ENCODE data around the gene COMMD10. TPM values are rescaled to one million over a fixed set of nuclear protein-coding genes. Genes with fewer than 3 reads are reported as not detected.

Gene COMMD10
- total and polyA plus RNA-seq, 2 donors: 28.7 to 36.0 TPM

DNA sequence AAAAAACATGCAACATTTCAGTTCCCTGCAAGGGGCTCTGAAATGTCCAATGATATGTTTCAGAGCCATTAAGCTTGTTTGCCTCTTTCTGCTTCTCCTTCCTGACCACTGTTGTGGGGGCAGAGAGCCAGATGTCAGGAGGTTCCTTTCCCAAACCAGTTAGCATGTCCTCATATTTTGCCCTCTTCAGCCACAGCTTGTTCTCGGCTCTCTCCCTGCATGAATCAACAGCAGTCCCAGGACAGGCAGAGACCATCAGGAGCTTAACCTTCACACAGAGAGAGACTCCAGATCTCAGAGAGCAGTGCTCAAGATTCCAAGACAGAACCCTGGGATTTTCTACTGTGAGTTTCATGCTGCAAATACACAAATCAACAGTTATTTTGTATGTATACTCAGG is 218.5 kb downstream of the COMMD10 start:
- H3K4me3 ChIP-seq (ENCODE audit: low read length in 2 of 2): no peak overlapping the region
- peaks cover under 1 to 9% of the 10 kb centered on the region in 2 donors for H3K36me3 ChIP-seq (ENCODE audit: control insufficient read depth in 2 of 2, insufficient read depth in 2 of 2, low read length in 1 of 2)
- WGBS: 94% methylated on average over 1 of the region's 1 CpG
- DNase-seq (ENCODE audit: low read depth in 6 of 9, low spot score in 9 of 9): no peak
- H3K27ac ChIP-seq (ENCODE audit: low read depth in 1 of 2, low read length in 1 of 2): no peak overlapping the region
- H3K27me3 ChIP-seq (ENCODE audit: control insufficient read depth in 2 of 2, insufficient read depth in 1 of 2, low read length in 1 of 2): no peaks in the 10 kb centered on the region
- H3K9me3 ChIP-seq (ENCODE audit: control insufficient read depth in 2 of 2, insufficient read depth in 1 of 2, low read length in 1 of 2): no peaks in the 10 kb centered on the region
- H3K4me1 ChIP-seq (ENCODE audit: control insufficient read depth in 2 of 2, insufficient read depth in 2 of 2, low read length in 2 of 2): no peaks in the 10 kb centered on the region

DNA sequence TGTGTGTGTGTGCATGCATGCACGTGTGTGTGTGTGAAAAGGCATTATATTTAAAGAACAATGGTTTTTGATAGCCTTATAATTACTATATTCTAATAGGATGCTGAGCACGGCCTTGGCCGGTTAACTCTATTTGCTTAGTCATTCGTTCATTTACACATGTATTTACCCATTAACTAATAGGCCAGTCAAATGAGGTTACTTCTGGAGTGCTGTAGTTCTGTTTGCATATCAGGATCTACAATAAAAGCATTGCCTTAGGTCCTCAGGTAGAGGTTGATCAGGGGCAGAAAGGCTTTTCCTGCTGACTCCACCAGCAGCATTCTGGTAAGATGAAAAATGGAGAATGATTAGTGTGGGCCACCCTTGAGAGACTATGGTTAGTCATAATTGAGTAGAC is 219.0 kb downstream of the COMMD10 start:
- WGBS: 86% methylated on average over 4 of the region's 4 CpGs
- no peak for DNase-seq (ENCODE audit: low read depth in 6 of 9, low spot score in 9 of 9)
- no peaks in the 10 kb centered on the region for H3K4me1 ChIP-seq (ENCODE audit: control insufficient read depth in 2 of 2, insufficient read depth in 2 of 2, low read length in 2 of 2)
- H3K36me3 ChIP-seq (ENCODE audit: control insufficient read depth in 2 of 2, insufficient read depth in 2 of 2, low read length in 1 of 2): peaks cover 0 to 9% of the 10 kb centered on the region in 2 donors
- no peak overlapping the region for H3K27ac ChIP-seq (ENCODE audit: low read depth in 1 of 2, low read length in 1 of 2)
- H3K9me3 ChIP-seq (ENCODE audit: control insufficient read depth in 2 of 2, insufficient read depth in 1 of 2, low read length in 1 of 2): no peaks in the 10 kb centered on the region
- H3K27me3 ChIP-seq (ENCODE audit: control insufficient read depth in 2 of 2, insufficient read depth in 1 of 2, low read length in 1 of 2): no peaks in the 10 kb centered on the region
- H3K4me3 ChIP-seq (ENCODE audit: low read length in 2 of 2): no peak overlapping the region

DNA sequence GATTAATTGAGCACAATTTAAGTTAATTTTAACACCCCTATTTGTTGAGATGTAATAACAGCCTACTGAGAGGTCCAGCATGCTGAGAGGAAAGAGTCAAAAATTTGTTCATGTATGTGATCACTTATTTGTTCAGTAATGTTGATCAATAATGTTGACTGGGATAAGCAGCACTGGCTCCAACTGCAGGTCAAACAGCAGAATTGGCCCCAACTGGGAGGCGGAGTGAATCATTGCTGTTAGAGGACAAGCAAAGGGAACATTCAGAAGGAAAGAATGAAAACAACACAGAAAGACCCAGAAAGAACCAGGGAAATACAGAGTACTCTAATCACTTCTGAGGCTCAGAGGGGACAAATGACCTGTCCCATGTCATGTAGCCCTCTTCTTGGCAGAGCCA is 221.1 kb downstream of the COMMD10 start:
- no peak overlapping the region for H3K27ac ChIP-seq (ENCODE audit: low read depth in 1 of 2, low read length in 1 of 2)
- peaks cover 0 to 9% of the 10 kb centered on the region in 2 donors for H3K36me3 ChIP-seq (ENCODE audit: control insufficient read depth in 2 of 2, insufficient read depth in 2 of 2, low read length in 1 of 2)
- 98% methylated on average over 1 of the region's 1 CpG for WGBS
- no peaks in the 10 kb centered on the region for H3K9me3 ChIP-seq (ENCODE audit: control insufficient read depth in 2 of 2, insufficient read depth in 1 of 2, low read length in 1 of 2)
- H3K4me1 ChIP-seq (ENCODE audit: control insufficient read depth in 2 of 2, insufficient read depth in 2 of 2, low read length in 2 of 2): no peaks in the 10 kb centered on the region
- H3K27me3 ChIP-seq (ENCODE audit: control insufficient read depth in 2 of 2, insufficient read depth in 1 of 2, low read length in 1 of 2): no peaks in the 10 kb centered on the region
- no peak for DNase-seq (ENCODE audit: low read depth in 6 of 9, low spot score in 9 of 9)
- H3K4me3 ChIP-seq (ENCODE audit: low read length in 2 of 2): no peak overlapping the region

DNA sequence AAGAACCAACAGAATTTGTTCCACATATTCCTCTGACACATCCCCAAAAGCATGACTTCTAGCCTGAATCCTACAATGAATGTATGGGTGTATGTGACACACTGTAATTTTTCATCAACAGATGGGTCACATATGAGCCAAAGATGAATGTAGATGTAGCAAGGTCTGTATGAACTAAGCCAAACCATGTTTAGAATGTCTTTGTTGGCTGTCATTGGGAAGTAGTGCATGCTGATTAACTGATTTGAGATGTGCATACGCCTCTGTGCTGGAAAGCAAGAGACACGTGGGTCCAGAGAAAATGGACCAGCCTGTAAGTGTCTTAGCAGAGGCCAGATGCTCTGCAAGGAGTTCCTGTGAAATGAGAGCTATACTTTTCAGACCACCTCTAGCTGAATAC is 222.0 kb downstream of the COMMD10 start:
- H3K36me3 ChIP-seq (ENCODE audit: control insufficient read depth in 2 of 2, insufficient read depth in 2 of 2, low read length in 1 of 2): peaks cover 0 to 9% of the 10 kb centered on the region in 2 donors
- H3K27me3 ChIP-seq (ENCODE audit: control insufficient read depth in 2 of 2, insufficient read depth in 1 of 2, low read length in 1 of 2): no peaks in the 10 kb centered on the region
- 100% methylated on average over 2 of the region's 2 CpGs for WGBS
- H3K4me3 ChIP-seq (ENCODE audit: low read length in 2 of 2): no peak overlapping the region
- no peak for DNase-seq (ENCODE audit: low read depth in 6 of 9, low spot score in 9 of 9)
- H3K4me1 ChIP-seq (ENCODE audit: control insufficient read depth in 2 of 2, insufficient read depth in 2 of 2, low read length in 2 of 2): no peaks in the 10 kb centered on the region
- no peaks in the 10 kb centered on the region for H3K9me3 ChIP-seq (ENCODE audit: control insufficient read depth in 2 of 2, insufficient read depth in 1 of 2, low read length in 1 of 2)
- no peak overlapping the region for H3K27ac ChIP-seq (ENCODE audit: low read depth in 1 of 2, low read length in 1 of 2)

DNA sequence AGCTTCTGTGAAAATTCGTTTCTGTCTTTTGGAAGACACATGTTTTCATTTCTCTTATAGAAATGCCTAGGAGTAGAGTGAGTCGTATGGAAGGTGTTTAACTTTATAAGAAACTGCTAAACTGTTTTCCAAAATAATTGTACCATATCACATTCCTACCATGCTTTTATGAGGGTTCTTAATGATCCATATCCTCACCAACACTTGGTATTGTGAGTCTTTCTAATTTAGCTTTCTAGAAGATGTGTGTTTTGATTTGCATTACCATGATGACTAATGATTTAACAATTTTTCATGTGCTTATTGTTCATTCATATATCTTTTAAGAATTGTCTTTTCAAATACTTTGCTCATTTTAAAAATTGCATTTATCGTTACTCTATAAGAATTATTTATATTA is 223.6 kb downstream of the COMMD10 start:
- H3K27ac ChIP-seq (ENCODE audit: low read depth in 1 of 2, low read length in 1 of 2): no peak overlapping the region
- no peak overlapping the region for H3K4me3 ChIP-seq (ENCODE audit: low read length in 2 of 2)
- H3K4me1 ChIP-seq (ENCODE audit: control insufficient read depth in 2 of 2, insufficient read depth in 2 of 2, low read length in 2 of 2): no peaks in the 10 kb centered on the region
- H3K9me3 ChIP-seq (ENCODE audit: control insufficient read depth in 2 of 2, insufficient read depth in 1 of 2, low read length in 1 of 2): no peaks in the 10 kb centered on the region
- DNase-seq (ENCODE audit: low read depth in 6 of 9, low spot score in 9 of 9): no peak
- whole genome bisulfite sequencing: over 99% methylated on average over 3 of the region's 3 CpGs
- H3K27me3 ChIP-seq (ENCODE audit: control insufficient read depth in 2 of 2, insufficient read depth in 1 of 2, low read length in 1 of 2): no peaks in the 10 kb centered on the region
- H3K36me3 ChIP-seq (ENCODE audit: control insufficient read depth in 2 of 2, insufficient read depth in 2 of 2, low read length in 1 of 2): peaks cover 0 to 9% of the 10 kb centered on the region in 2 donors

DNA sequence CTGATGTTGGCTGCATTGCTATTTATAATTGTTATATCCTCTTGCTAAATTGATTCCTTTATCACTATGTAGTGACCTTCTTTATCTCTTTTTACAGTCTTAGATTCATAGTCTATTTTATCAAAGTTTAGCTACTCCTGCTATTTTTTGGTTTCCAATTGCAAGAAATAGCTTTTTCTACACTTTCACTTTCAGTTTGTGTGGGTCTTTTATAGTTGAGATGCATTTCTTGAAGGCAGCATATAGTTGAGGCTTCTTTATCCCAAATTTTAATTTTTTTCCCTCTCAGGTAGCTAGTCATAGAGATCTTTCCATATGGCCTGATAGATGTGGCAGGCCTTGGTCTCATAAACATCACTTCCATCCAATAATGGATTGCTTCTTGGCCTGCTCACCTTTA is 228.5 kb downstream of the COMMD10 start:
- no peak overlapping the region for H3K4me3 ChIP-seq (ENCODE audit: low read length in 2 of 2)
- no peak overlapping the region for H3K27ac ChIP-seq (ENCODE audit: low read depth in 1 of 2, low read length in 1 of 2)
- H3K27me3 ChIP-seq (ENCODE audit: control insufficient read depth in 2 of 2, insufficient read depth in 1 of 2, low read length in 1 of 2): no peaks in the 10 kb centered on the region
- H3K9me3 ChIP-seq (ENCODE audit: control insufficient read depth in 2 of 2, insufficient read depth in 1 of 2, low read length in 1 of 2): no peaks in the 10 kb centered on the region
- H3K36me3 ChIP-seq (ENCODE audit: control insufficient read depth in 2 of 2, insufficient read depth in 2 of 2, low read length in 1 of 2): peaks cover 0 to 2% of the 10 kb centered on the region in 2 donors
- H3K4me1 ChIP-seq (ENCODE audit: control insufficient read depth in 2 of 2, insufficient read depth in 2 of 2, low read length in 2 of 2): no peaks in the 10 kb centered on the region
- peak in 2 of 9 donors; percentile 3 to 25 for DNase-seq (ENCODE audit: low read depth in 6 of 9, low spot score in 9 of 9)

DNA sequence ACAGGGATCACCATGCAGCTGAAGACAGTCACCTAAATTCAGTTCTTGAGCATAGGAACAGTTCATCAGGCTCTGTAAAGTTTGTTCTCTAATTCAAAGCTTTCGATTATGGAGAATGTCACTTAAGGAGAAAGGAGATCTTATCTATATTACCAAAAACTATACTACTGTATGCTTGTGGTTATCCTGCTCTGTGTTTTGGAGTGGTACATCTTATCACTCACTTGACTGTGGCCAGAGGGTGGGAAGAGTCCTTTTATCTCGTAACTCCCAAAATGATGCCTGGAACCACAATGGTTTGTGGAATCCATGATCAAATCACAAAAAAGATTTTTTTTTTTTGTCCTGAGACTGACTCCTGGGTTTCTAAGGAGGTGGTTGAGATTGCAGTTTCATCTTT is 230.7 kb downstream of the COMMD10 start:
- Histone ChIP-seq H3K36me3 (ENCODE audit: control insufficient read depth in 2 of 2, insufficient read depth in 2 of 2, low read length in 1 of 2) (peaks cover 0 to 6% of the 10 kb centered on the region in 2 donors), H3K27me3 (ENCODE audit: control insufficient read depth in 2 of 2, insufficient read depth in 1 of 2, low read length in 1 of 2) (no peaks in the 10 kb centered on the region), H3K9me3 (ENCODE audit: control insufficient read depth in 2 of 2, insufficient read depth in 1 of 2, low read length in 1 of 2) (no peaks in the 10 kb centered on the region), H3K4me1 (ENCODE audit: control insufficient read depth in 2 of 2, insufficient read depth in 2 of 2, low read length in 2 of 2) (no peaks in the 10 kb centered on the region), H3K4me3 (ENCODE audit: low read length in 2 of 2) (no peak overlapping the region), H3K27ac (ENCODE audit: low read depth in 1 of 2, low read length in 1 of 2) (no peak overlapping the region)
- WGBS: 24% methylated on average over 2 of the region's 2 CpGs
- no peak for DNase-seq (ENCODE audit: low read depth in 6 of 9, low spot score in 9 of 9)

DNA sequence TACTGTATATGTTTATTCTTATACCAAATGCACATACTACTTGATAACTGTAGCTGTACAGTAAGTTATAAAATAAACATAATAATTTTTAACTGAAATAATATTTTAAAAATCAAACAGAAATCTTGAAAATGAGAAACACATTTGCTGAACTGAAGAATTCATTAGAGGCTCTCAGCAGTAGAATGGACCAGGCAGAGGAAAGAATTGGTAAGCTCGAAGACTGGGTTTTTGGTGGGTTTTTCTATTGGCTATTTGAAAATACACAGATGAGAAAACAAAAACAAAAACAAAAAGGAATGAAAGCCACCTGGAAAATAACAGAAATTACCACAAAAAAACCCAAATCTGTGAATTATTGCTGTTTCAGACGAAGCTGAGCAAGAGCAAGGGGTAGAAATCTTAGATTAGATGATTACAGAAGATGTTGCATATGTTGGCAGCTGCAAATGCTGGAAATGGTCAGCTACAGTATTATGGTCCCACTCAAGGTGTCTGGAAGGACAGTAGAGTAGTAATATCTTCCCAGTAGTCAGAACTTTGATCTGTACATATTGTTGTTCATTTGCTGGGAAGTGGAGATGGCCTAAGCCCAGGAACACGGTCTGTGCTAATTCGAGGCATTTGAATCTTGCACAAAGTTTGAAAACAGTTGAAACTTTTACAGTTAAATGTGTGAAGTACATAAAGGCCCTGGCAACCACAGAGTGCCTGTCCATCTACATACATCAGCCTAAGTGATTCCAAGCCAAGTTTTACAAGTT is 233.4 kb downstream of the COMMD10 start:
- WGBS: 95% methylated on average over 4 of the region's 4 CpGs
- H3K27me3 ChIP-seq (ENCODE audit: control insufficient read depth in 2 of 2, insufficient read depth in 1 of 2, low read length in 1 of 2): no peaks in the 10 kb centered on the region
- peaks cover 0 to 6% of the 10 kb centered on the region in 2 donors for H3K36me3 ChIP-seq (ENCODE audit: control insufficient read depth in 2 of 2, insufficient read depth in 2 of 2, low read length in 1 of 2)
- H3K27ac ChIP-seq (ENCODE audit: low read depth in 1 of 2, low read length in 1 of 2): no peak overlapping the region
- DNase-seq (ENCODE audit: low read depth in 6 of 9, low spot score in 9 of 9): no peak
- no peaks in the 10 kb centered on the region for H3K4me1 ChIP-seq (ENCODE audit: control insufficient read depth in 2 of 2, insufficient read depth in 2 of 2, low read length in 2 of 2)
- no peak overlapping the region for H3K4me3 ChIP-seq (ENCODE audit: low read length in 2 of 2)
- H3K9me3 ChIP-seq (ENCODE audit: control insufficient read depth in 2 of 2, insufficient read depth in 1 of 2, low read length in 1 of 2): no peaks in the 10 kb centered on the region

DNA sequence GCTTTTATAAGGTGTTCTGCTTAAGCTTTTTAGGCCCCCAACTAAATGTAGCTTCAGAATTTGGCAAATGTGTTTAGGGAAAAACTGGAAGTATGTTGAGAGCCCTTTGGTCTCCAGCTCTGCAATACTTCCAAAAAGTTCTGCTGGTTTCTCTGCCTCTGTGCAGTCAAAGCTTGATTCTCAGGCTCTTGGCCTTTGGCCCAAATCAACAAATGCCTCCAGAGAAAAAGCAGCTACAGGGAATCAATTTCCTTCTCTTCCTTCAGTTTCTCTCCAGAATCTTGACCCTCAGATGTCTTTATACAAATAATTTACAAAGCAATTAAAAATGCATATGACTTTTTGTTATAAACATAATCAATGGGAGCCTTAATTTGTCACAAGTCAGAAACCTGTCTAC is 235.7 kb downstream of the COMMD10 start:
- no peaks in the 10 kb centered on the region for H3K27me3 ChIP-seq (ENCODE audit: control insufficient read depth in 2 of 2, insufficient read depth in 1 of 2, low read length in 1 of 2)
- H3K36me3 ChIP-seq (ENCODE audit: control insufficient read depth in 2 of 2, insufficient read depth in 2 of 2, low read length in 1 of 2): peaks cover 0 to 6% of the 10 kb centered on the region in 2 donors
- no peak overlapping the region for H3K27ac ChIP-seq (ENCODE audit: low read depth in 1 of 2, low read length in 1 of 2)
- DNase-seq (ENCODE audit: low read depth in 6 of 9, low spot score in 9 of 9): no peak
- H3K4me1 ChIP-seq (ENCODE audit: control insufficient read depth in 2 of 2, insufficient read depth in 2 of 2, low read length in 2 of 2): no peaks in the 10 kb centered on the region
- peaks cover 0 to 6% of the 10 kb centered on the region in 2 donors for H3K9me3 ChIP-seq (ENCODE audit: control insufficient read depth in 2 of 2, insufficient read depth in 1 of 2, low read length in 1 of 2)
- H3K4me3 ChIP-seq (ENCODE audit: low read length in 2 of 2): no peak overlapping the region

Measured in thymus (tissue), 11 donors.